Hematopoietic multipotent progenitor cell treated with erythropoietin and hydrocortisone succinate and interleukin-3 and kit ligand, for 8 days (in vitro differentiated cells): ENCODE results near the gene FXR2.

Source experiments
- DNase-seq: peaks from one replicate; pipeline ENCODE4 v3.0.0-alpha.2; 2015

FXR2 gene

DNA sequence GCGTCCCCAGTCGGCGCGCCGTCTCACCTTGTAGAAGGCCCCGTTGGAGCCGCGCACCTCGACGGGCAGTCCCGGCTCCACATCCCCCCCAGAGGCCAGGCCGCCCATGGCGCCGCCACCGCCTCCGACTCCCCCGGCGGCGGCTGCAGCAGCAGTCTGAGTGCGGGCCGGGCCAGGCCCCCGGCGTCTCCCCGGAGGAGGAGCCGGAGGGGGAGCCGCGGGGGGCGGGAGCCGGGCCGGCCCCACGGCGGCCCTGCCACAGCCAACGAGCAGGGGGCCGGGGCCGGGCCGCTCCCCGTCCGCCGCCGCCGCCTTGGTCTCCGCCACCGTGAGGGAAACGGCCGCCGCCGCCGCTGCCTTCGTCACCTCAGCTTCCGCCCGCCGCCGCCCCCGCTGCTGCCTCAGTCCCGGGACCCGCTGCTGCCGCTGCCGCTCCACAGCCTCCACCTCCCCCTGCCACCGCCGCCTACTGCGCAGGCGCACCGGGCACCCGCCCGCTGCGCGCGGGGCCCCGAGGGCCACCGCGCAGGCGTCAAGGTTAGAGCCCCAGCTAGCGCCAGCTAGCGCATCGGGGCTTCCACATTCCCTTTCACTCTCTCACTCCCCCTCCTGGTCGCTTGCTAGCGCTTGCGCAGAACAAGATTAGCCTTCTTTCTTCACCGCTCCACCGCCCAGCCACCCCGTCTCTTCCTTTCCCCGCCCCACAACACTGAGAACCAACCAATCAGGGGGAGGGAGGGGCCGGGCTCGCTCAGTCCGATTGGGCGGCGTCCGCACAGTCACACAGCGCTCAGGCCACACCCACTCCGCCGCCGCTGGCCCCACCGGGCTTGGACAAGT, at the start of gene FXR2:
Gene FXR2 (minus strand): TSS at position 473 of the 840 bp plus-strand sequence. CDS start 365 bp downstream, at position 108.
- peak; percentile 100 for DNase-seq

DNA sequence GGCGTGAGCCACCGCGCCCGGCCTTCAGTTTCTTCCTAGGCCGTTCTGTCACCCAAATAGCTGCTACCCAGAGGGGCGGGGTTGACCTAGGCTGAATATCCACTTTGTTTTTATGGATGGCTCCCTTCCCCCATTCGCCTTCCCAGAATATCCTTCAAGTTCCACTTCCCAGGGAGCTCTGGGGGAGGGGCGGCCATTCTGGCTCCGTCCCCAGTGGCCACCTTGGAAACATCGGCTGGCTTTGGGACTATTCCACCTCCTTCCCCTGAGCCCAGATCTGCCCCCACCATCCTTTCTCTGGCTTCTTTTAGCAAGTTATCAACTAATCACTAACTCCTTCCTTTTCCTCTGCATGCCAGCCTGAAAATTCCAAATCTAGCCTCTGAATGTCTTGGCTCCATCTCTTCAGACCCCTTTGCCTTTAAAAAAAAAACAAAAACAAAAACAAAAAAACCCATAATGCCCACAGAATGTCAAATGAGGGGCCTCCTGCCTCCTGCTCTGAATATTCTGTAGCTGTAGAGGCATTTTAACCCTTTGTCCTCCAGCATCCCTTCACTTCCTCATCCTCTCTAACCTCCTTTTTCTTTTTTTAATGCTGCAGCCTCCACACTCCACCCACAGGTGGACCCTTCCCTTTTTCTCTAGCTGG, 42.4 kb upstream of the FXR2 start:
- no peak for DNase-seq

DNA sequence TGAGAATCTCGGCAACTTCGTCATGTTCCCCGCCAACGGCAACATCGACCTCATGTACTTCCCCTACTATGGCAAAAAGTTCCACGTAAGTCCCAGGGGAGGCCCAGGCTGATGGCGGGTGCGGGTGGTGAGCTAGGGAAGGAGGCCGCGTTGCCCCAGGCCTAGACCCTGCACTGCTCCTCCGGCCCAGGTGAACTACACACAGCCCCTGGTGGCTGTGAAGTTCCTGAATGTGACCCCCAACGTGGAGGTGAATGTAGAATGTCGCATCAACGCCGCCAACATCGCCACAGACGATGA, 40.8 kb upstream of the FXR2 start:
- DNase-seq, result no peak

DNA sequence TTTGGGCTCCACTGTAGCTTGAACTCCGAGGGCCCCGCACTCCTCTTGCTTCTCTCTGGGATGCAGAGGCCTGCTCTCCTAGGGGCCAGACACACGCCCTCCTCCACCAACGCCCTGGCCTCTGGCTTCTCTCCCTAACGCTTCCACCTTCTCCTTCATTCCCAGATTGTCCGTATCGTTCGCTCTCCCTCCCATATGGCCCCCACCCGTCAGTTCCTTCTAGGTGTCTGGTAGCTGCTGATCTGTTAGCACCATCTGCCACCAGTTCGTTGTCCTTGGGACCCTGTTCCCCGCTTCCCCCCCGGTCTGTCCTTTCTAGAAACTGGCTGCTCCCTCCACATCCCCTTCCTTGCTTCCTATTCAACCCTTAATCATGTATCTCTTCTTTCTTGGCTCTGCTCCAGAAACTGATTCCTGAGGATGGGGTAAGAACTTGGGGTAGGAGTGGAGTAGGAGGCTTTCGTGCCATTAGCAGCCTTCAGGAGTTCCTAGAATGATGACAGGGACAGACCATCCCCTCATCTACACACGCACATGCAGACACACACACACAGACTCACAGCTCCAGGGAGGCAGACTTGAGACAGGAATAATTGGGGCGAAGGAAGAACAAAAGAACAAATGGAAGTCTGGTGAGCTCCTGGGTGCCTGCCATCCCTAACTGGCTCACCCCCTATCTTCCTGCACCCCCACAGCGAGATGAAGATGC, 40.3 kb upstream of the FXR2 start:
- no peak for DNase-seq

DNA sequence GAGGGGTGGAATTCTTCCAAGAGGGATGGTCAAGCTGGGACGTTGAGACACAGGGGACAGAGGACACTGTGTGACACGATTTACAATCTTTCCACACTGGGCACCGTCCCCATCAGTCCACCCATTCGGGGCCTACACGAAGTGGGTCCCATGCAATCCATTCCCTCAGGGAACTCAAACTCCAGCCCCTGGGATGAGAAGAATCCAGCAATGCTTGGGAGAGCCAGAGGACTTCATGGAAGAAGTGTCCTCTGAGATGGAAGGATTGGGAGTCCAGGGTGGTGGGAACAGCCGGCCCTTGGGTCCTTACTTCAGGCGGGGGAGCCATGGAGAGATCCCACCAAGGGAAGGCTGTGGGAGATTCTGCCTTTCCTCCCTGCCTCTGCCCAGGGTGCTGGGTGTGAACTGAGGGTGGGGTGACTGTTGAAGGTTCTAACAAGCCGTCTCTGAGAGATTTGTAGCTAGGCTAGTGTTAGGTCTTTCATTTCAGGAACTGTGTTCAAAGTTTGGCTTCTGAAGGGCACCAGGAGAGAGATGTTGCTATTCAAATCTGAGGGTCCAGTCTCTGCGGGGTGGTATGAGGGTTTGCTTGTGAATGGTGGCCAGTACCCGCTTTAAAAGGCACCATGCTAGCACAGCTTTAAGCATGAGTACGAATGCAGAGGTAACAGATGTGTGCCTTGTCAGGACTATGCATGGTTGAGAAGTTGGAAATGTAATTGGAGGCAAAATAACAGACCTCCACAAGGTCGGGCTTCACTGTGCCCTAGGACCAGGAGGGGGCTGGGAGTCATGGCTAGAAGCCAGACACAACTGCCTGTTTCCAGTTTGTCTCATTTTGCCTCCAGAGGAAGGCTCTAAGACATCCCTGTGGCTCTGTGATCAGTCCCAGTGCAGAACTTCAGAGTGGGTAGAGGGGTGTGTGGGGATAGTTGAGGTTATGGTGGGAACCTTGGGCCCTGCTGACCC, 38.0 kb upstream of the FXR2 start:
- peak; percentile 19 for DNase-seq

DNA sequence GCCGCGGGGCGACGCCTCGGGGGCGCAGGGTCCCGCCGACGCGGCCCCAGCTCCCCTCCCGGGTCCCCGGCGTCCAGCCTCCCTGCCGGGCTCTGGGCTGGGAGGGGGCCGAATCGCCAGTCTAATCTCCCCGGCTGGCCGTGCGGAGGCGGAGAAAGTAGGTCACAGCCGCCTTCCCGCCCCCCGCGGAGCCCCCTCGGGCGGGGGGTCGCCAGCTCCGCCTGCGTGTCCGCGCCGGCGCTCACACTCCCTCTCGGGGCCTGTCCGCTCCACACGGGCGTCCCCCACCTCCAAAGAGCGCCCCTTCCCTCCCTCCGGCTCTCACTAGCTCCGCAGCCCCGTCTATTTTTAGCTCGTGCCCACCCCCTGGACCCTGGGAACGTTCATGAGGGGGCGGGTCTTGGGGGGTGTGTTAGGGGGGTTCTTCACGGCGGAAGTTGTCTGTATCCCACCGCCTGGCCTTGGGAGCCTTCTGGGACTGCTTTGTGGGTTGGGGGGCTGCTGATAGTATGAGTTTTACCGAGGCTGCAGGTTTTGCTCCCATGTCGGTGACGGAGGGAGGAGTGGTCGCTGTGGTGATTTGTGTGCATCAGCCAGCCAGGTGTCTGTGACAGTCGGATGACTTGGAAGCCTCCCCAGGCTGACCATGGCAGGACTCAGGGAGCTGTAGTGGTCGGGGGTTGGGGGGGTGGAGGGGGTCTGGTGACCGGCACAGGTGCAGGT, 37.1 kb upstream of the FXR2 start:
- DNase-seq, result no peak

DNA sequence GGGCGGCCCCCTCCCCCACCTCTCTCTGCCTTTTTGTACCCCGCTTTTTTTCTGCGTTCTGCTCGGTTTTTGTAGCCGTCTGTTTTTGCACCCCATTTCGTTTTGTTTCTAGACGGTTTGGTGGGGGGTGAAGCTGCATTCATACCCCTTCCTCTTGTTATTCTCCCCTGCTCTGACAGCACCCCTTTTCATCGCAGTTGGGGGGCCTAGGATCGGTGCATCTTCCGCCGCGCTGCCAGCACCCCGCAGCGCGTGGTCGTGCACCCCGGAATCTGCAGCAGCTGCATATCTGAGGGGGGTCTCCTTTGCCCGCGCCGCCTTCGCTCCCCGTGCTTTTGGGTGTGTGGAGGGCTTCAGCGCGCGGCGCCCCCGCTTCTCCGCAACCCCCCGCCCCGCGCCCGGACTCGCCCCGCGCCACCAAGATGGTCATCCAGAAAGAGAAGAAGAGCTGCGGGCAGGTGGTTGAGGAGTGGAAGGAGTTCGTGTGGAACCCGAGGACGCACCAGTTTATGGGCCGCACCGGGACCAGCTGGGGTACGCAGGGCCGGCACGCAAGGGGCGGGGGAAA, 36.5 kb upstream of the FXR2 start:
- DNase-seq, result no peak

DNA sequence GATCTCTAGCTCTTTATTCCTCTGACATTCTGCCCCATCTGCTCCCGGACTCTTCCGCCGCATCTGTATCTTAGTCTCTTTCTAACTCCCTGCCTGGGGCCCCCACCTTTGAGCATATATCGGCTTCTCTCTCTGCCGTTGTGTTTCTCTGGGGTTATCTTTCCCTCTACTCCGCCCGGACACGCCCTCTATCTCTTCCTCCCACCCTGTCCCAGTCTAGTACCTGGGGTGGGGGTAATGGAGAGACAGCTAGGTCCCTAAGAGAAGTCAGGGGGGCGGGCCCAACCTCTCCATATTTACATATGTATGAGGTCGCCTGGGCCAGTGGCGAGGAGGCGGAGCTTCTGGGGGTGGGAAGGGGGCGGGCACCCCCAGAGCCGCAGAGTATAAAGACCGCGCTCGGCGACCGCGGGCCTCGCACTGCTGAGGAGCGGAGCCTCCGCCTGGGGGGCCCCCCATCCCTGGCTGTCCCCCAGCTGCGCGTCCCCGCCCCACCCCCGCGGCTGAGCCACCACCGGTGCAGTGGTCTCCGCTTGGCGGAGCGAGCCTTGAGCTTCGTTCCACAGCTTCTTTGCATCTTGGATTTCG, 35.9 kb upstream of the FXR2 start, which contains the start of gene ATP1B2:
Gene ATP1B2 (plus strand): TSS at position 418 of the 588 bp plus-strand sequence. CDS start 593 bp downstream, outside the sequence.
- peak; percentile 100 for DNase-seq

DNA sequence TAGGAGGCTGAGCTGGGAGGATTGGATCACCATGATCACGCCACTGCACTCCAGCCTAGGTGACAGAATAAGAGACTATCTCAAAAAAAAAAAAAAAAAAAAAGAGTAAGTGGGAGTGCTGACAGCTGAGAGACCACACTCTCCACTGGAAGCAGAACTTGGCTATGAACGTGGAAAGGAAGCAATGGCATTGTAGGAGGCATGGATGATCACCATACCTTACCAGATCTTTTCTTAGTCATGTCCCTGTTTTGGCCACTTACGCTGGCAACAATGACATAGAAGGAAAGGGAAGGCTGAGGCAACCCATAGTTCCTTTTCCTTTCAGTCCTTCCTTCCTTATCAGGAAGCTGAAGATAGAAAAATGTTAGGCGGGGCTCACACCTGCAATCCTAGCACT, 32.3 kb upstream of the FXR2 start:
- peak; percentile 30 for DNase-seq

DNA sequence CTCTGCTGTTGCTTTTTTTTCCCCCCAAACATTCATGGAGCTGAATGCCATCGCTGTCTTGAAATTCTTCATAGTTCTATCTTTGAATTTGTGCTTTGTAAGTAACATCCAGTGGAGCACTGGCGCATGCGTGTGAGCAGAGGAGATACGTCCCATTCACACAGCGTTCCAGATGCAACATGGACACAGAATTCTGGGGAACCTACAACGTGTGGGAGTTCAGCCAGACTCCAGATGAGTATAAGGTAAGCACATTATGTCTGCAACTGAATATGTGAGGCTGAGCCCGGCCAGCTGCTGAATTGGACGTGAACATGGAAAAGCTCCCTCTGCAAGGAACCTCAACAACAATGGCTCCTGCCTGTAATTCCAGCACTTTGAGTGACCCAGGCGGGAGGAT, 31.8 kb upstream of the FXR2 start:
- DNase-seq, result no peak

DNA sequence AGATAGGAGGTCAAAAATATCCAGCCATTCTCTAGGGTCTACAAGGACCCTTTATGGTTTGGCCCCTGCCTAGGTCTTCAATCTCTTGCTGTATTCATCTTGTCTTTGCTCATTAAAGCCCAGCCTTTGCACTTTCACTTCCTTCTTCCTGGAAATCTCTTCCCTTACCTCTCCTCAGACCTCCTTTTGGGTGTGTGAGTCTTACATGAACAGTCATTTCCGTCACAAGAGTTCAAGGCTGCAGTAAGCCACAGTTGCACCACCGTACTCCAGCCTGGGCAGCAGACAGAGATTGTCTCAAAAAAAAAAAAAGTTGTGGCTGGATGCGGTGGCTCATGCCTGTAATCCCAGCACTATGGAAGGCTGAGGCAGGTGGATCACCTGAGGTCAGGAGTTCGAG, 30.1 kb upstream of the FXR2 start:
- DNase-seq, result no peak

DNA sequence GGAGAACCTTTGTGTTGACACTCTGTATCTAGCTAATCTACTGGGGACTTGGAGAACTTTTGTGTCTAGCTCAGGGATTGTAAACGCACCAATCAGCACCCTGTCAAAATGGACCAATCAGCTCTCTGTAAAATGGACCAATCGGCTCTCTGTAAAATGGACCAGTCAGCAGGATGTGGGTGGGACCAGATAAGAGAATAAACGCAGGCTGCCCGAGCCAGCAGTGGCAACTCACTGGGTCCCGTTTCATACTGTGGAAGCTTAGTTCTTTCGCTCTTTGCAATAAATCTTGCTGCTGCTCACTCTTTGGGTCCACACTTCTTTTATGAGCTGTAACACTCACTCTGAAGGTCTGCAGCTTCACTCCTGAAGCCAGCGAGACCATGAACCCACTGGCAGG, 26.9 kb upstream of the FXR2 start:
- peak; percentile 23 for DNase-seq

DNA sequence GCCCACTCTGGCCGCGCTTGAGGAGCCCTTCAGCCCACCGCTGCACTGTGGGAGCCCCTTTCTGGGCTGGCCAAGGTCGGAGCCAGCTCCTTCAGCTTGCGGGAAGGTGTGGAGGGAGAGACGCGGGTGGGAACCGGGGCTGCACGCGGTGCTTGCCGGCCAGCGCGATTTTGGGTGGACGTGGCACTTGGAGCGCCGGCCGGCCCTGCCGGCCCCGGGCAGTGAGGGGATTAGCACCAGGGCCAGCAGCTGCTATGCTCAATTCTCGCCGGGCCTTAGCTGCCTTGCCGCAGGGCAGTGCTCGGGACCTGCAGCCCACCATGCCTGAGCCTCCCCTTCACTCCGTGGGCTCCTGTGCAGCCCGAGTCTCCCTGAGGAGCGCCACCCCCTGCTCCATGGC, 26.1 kb upstream of the FXR2 start:
- DNase-seq, result no peak

DNA sequence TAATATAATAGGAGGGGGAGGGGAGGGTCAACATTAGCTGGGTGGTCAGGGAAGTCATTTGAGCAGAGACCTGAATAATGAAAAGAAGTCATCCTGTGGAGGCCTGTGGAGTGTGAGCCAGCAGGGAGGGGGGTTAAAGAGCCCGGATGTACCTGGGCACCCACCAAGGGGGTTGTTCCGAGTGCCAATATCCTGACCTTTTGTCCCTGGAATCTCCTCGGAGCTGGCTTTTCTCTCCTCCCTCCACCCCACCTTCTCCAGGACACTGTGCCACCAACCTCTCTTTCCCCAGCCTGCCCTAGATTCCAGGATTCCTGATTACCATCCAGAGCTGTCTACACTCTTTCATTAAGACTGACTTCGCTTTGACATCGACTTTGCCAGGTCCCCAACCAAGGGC, 21.5 kb upstream of the FXR2 start:
- no peak for DNase-seq

DNA sequence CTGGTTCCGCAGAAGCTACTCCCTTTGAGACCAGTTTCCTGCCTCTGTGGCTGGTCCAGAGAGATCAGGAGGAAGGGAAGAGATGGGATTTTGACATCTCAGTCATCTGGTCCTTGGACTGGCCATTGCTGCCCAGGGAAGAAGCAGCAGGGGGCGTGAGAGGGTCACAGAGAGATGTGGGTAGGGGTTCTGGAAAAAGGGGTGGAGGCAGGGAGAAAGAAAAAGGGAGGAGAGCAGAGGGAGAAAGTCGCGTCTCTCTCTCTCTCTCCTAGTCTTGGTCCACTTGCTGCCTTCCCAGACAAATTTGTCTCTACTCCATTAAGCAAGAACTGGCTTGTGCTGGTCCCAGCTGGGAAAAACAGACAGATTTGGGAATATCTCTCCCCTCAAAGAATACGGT, 19.7 kb upstream of the FXR2 start:
- peak; percentile 71 for DNase-seq

DNA sequence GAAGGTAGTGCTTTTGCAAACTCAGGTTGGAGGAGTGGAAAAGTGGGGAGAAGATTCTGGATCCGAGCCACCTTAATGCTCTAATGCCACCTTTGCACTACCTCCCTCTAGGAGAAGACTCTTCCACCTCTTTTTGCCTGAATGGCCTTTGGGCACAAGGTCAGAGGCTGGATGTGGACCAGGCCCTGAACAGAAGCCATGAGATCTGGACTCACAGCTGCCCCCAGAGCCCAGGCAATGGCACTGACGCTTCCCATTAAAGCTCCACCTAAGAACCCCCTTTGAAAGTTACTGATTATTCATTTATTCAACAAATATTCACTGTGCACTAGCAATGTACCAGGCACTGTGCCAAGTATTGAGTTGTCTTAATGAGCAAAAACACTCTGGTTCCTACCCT, 18.4 kb upstream of the FXR2 start:
- DNase-seq, result peak; percentile 16

DNA sequence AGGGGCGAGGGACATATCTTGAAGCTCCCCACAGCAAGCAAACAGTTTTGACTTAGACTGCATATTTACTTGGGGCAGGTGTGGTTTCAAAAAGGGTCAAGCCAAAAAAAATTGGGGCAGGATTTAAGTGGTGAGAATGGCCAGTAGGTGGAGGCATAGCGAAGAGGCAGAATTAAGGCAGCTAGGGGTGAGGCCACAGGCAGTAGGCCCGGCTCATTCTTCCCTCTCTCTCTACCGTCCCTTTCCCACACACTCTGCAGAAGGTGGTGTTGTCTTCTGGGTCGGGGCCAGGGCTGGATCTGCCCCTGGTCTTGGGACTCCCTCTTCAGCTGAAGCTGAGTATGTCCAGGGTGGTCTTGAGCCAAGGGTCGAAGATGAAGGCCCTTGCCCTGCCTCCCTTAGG, 17.8 kb upstream of the FXR2 start:
- peak; percentile 83 for DNase-seq

DNA sequence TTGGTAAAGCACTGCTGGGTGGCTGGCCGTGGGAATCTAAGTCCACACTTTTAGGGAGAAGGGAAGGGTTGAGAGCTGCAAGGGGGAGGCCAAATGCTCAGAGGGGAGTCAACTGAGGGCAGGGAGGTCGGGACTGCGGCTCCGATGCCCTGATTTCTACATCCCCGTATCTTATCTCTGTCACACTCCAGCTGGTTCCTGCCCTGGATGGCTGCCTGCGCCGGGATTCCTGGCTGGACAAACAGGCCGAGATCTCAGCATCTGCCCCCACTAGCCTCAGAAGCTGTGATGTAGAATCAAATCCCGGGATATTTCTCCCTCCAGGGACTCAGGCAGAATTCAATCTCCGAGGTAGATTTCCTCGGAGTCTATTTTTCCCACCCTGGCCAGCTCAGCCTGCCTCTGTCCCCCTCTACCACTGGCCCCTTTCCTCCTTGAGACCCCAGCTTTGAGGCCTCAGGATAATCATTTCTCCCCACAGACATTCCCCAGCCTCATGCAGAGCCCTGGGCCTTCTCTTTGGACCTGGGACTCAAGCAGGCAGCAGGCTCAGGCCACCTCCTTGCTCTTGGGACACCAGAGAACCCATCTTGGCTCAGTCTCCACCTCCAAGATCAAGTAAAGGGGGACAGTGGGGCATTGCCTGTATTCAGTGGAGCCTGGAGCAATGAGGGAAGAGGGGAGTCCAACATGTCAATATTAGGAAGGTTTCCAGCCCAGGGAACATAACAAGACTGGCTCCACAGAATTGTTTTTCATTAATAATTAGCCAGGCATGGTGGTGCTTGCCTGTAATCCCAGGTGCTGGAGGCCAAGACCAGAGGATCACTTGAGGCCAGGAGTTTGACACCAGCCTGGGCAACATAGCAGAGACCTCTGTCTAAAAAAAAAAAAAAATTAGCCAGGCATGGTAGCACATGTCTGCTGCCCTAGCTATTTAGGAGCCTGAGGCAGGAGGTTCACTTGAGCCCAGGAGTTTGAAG, 17.0 kb upstream of the FXR2 start:
- no peak for DNase-seq

DNA sequence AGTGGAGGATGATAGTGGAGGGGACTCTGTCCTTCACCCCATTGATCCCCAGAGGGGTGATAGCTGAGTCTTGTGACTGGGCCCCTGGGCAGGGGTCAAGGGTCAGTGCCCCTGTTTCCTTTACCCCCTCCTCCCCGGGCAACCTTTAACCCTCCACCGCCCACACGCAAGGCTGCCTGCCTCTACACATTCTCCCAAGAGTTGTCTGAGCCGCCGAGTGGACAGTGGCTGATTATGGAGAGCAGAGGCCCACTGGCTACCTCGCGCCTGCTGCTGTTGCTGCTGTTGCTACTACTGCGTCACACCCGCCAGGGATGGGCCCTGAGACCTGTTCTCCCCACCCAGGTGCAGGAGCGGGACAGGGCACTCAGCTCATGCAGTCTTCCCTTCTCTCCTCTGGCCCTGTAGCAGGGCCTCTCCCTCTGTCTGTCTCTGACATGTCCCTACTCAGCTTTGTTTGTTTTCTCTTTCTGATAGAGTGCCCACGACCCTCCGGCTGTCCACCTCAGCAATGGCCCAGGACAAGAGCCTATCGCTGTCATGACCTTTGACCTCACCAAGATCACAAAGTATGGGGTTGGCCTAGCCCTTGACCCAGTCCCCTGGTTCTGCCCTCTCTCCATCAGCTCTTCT, 15.4 kb upstream of the FXR2 start, which contains the start of gene SHBG:
Gene SHBG (plus strand): TSS at position 197 of the 633 bp plus-strand sequence. CDS start 38 bp downstream, at position 235.
- no peak for DNase-seq
